OCI-LY7 (cell line): ENCODE data around the gene OAT. TPM values are rescaled to one million over a fixed set of nuclear protein-coding genes. Genes with fewer than 3 reads are reported as not detected.

Experiments used
- BruUV-seq: library from RNA; stranded (reverse); fragments of 400-500 nt; replicated peaks from 2 replicates; lab custom pipeline; 2021; lab: Mats Ljungman, UMichigan
- CTCF ChIA-PET: fragments of 300-600 bp; sonication (Branson Sonifier 250); formaldehyde crosslinking; loops from one replicate; lab custom pipeline; 2022; ENCODE audit warnings: antibody characterized with exemption; ENCODE audit not compliant: unreplicated experiment; lab: Charles Lee
- POLR2A ChIA-PET: fragments of 300-600 bp; sonication (Branson Sonifier 250); formaldehyde crosslinking; loops from one replicate; lab custom pipeline; 2022; ENCODE audit warnings: antibody characterized with exemption; lab: Charles Lee
- DNase-seq: peaks from one replicate; pipeline ENCODE4 v3.0.0-alpha.2; 2015; ENCODE audit warnings: low spot score
- H2AFZ ChIP-seq: fragments of 200-600 bp; sonication (generic), shearing (Covaris generic); 2 replicates; pipeline ENCODE4 v1.6.1; 2014; ENCODE audit warnings: mild to moderate bottlenecking, antibody characterized with exemption, low read length, moderate library complexity
- H3K27ac ChIP-seq: fragments of 200-600 bp; sonication (generic); 2 replicates; pipeline ENCODE4 v1.5.1; 2014; ENCODE audit warnings: mixed run types, low read depth, mild to moderate bottlenecking, moderate library complexity, low read length, inconsistent platforms; ENCODE audit not compliant: poor library complexity, severe bottlenecking
- H3K36me3 ChIP-seq: fragments of 200-600 bp; sonication (generic); 2 replicates; pipeline ENCODE4 v1.6.1; 2014; ENCODE audit warnings: mild to moderate bottlenecking, antibody characterized with exemption, low read length, moderate library complexity, mixed read lengths; ENCODE audit not compliant: insufficient read depth
- H3K4me1 ChIP-seq: fragments of 200-600 bp; sonication (generic); 2 replicates; pipeline ENCODE4 v1.5.1; 2014; ENCODE audit warnings: mild to moderate bottlenecking, low read length; ENCODE audit not compliant: insufficient read depth, poor library complexity, severe bottlenecking
- H3K4me2 ChIP-seq: fragments of 200-600 bp; sonication (generic); 2 replicates; pipeline ENCODE4 v1.6.1; 2014; ENCODE audit warnings: mild to moderate bottlenecking, low read length
- H3K4me3 ChIP-seq: fragments of 200-600 bp; sonication (generic); 2 replicates; pipeline ENCODE4 v1.5.1; 2014; ENCODE audit warnings: mild to moderate bottlenecking, low read depth, low read length; ENCODE audit not compliant: poor library complexity, severe bottlenecking
- H3K79me2 ChIP-seq: fragments of 200-600 bp; sonication (generic); 2 replicates; pipeline ENCODE4 v1.6.1; 2016; ENCODE audit warnings: low read depth, mild to moderate bottlenecking, low read length, moderate library complexity, mixed read lengths; ENCODE audit not compliant: insufficient read depth
- H3K9me2 ChIP-seq: fragments of 200-600 bp; sonication (generic); 2 replicates; pipeline ENCODE4 v1.6.1; 2016; ENCODE audit warnings: mild to moderate bottlenecking, low read length, mixed read lengths; ENCODE audit not compliant: insufficient read depth
- H3K9me3 ChIP-seq: fragments of 200-600 bp; sonication (generic); 2 replicates; pipeline ENCODE4 v1.6.1; 2014; ENCODE audit warnings: mild to moderate bottlenecking, mixed run types, low read length, mixed read lengths
- H4K20me1 ChIP-seq: fragments of 200-600 bp; sonication (generic); 2 replicates; pipeline ENCODE4 v1.6.1; 2014; ENCODE audit warnings: mild to moderate bottlenecking, antibody characterized with exemption, low read length, moderate library complexity, mixed read lengths; ENCODE audit not compliant: insufficient read depth
- CTCF ChIP-seq: fragments of 200-600 bp; sonication (generic); conservative IDR thresholded peaks from 2 replicates; pipeline ENCODE4 v1.5.1; 2014; ENCODE audit warnings: mild to moderate bottlenecking, antibody characterized with exemption, low read length, moderate library complexity, mixed read lengths
- EZH2phosphoT487 ChIP-seq: fragments of 200-600 bp; sonication (generic); IDR thresholded peaks from 2 replicates; pipeline ENCODE4 v1.6.1; 2018; ENCODE audit warnings: low read depth, borderline replicate concordance, mild to moderate bottlenecking, mixed run types, antibody characterized with exemption, low read length, moderate library complexity, mixed read lengths
- intact Hi-C: fragments of 100-400 bp; cut with micrococcal nuclease; formaldehyde crosslinking; loops from one replicate; pipeline ENCODE4 v1.10.0; 2022; ENCODE audit not compliant: unreplicated experiment
- total RNA-seq, 2 experiments: library from RNA; depleted of rRNA in 1 of 2; stranded (reverse); fragments of >200 nt in 1 of 2; shearing (Covaris generic) in 1 of 2; gene quantifications; 2 replicates each; pipeline ENCODE4 v1.2.3, GENCODE V29; 2014 to 2022

The OAT gene
- total RNA-seq, 2 experiments from 2014 or later, result 13.5 to 27.1 TPM

- intact Hi-C loops, result no loop called here
These were observed 40.7 kb upstream of the OAT start for GRCh38 chr10:124459395-124459794.

GRCh38 chr10:124458889-124459288, 40.2 kb upstream of the OAT start:
- Histone ChIP-seq H3K79me2 (0 out of 2 replicates have a peak, but pooled peaks cover 5% of the 10 kb centered on the region), H3K9me3 (no peaks in the 10 kb centered on the region), H3K27ac (no peak overlapping the region), H3K9me2 (no peaks in the 10 kb centered on the region), H3K36me3 (no peaks in the 10 kb centered on the region), H2AFZ (no peak overlapping the region), H3K4me1 (peaks cover 7% of the 10 kb centered on the region), H3K4me2 (no peak overlapping the region), H3K4me3 (no peak overlapping the region), H4K20me1 (no peaks in the 10 kb centered on the region)
- ChIA-PET CTCF (no interaction called here), POLR2A (no interaction called here)
- TF ChIP-seq CTCF, result no peak
- no peak for TF ChIP-seq EZH2phosphoT487
- no peak for DNase-seq
- BruUV-seq, result no TSS peak
- intact Hi-C loops, result no loop called here

More at GRCh38 chr10:124459395-124459794, 40.7 kb upstream of the OAT start:
- no peaks in the 10 kb centered on the region for H3K9me2 ChIP-seq
- H3K27ac ChIP-seq, result no peak overlapping the region
- no peak for DNase-seq
- H3K4me1 ChIP-seq, result peaks cover 11% of the 10 kb centered on the region
- no peaks in the 10 kb centered on the region for H3K9me3 ChIP-seq
- H3K4me2 ChIP-seq, result no peak overlapping the region
- H3K79me2 ChIP-seq, result 0 out of 2 replicates have a peak, but pooled peaks cover 5% of the 10 kb centered on the region
- H4K20me1 ChIP-seq, result no peaks in the 10 kb centered on the region
- no peak overlapping the region for H2AFZ ChIP-seq
- ChIA-PET CTCF (no interaction called here), POLR2A (no interaction called here)
- TF ChIP-seq EZH2phosphoT487 (no peak), CTCF (no peak)
- H3K4me3 ChIP-seq, result no peak overlapping the region
- no TSS peak for BruUV-seq
- no peaks in the 10 kb centered on the region for H3K36me3 ChIP-seq

GRCh38 chr10:124458473-124458872, 39.8 kb upstream of the OAT start:
- H4K20me1 ChIP-seq, result no peaks in the 10 kb centered on the region

More at GRCh38 chr10:124458473-124458872, 39.8 kb upstream of the OAT start:
- TF ChIP-seq EZH2phosphoT487 (no peak), CTCF (no peak)
- peaks cover 7% of the 10 kb centered on the region for H3K4me1 ChIP-seq
- no peak for DNase-seq
- no peaks in the 10 kb centered on the region for H3K36me3 ChIP-seq
- no TSS peak for BruUV-seq
- POLR2A ChIA-PET, result no interaction called here
- no peaks in the 10 kb centered on the region for H3K9me3 ChIP-seq
- no peak overlapping the region for H3K4me2 ChIP-seq
- H2AFZ ChIP-seq, result no peak overlapping the region
- H3K4me3 ChIP-seq, result no peak overlapping the region
- intact Hi-C loops, result no loop called here
- no peaks in the 10 kb centered on the region for H3K9me2 ChIP-seq
- no peak overlapping the region for H3K27ac ChIP-seq
- CTCF ChIA-PET, result no interaction called here
- 0 out of 2 replicates have a peak, but pooled peaks cover 5% of the 10 kb centered on the region for H3K79me2 ChIP-seq
